ENCODE data around the gene ESPNL. TPM values are rescaled to one million over a fixed set of nuclear protein-coding genes. Genes with fewer than 3 reads are reported as not detected.

Gene ESPNL
- total RNA-seq, 1 experiment from 2014 or later: 0.85 TPM

- Histone ChIP-seq H3K36me3 (ENCODE audit: control insufficient read depth, insufficient read depth, low read length) (no peaks in the 10 kb centered on the region), H3K4me3 (ENCODE audit: low read depth in 2 of 2, low read length in 2 of 2) (no peak overlapping the region), H3K4me1 (ENCODE audit: control insufficient read depth, insufficient read depth, low read length) (peaks cover 12% of the 10 kb centered on the region), H3K9me3 (ENCODE audit: control insufficient read depth, insufficient read depth, low read depth, low read length) (no peaks in the 10 kb centered on the region), H3K27me3 (ENCODE audit: control insufficient read depth, insufficient read depth, low read length) (no peaks in the 10 kb centered on the region), H3K27ac (ENCODE audit: low read length) (no peak overlapping the region)
- no peak for TF ChIP-seq TCF7L2 (IDR thresholded peaks at IDR 0.05; ENCODE audit: low read depth, low read length)
- TF ChIP-seq, protein P1, sequence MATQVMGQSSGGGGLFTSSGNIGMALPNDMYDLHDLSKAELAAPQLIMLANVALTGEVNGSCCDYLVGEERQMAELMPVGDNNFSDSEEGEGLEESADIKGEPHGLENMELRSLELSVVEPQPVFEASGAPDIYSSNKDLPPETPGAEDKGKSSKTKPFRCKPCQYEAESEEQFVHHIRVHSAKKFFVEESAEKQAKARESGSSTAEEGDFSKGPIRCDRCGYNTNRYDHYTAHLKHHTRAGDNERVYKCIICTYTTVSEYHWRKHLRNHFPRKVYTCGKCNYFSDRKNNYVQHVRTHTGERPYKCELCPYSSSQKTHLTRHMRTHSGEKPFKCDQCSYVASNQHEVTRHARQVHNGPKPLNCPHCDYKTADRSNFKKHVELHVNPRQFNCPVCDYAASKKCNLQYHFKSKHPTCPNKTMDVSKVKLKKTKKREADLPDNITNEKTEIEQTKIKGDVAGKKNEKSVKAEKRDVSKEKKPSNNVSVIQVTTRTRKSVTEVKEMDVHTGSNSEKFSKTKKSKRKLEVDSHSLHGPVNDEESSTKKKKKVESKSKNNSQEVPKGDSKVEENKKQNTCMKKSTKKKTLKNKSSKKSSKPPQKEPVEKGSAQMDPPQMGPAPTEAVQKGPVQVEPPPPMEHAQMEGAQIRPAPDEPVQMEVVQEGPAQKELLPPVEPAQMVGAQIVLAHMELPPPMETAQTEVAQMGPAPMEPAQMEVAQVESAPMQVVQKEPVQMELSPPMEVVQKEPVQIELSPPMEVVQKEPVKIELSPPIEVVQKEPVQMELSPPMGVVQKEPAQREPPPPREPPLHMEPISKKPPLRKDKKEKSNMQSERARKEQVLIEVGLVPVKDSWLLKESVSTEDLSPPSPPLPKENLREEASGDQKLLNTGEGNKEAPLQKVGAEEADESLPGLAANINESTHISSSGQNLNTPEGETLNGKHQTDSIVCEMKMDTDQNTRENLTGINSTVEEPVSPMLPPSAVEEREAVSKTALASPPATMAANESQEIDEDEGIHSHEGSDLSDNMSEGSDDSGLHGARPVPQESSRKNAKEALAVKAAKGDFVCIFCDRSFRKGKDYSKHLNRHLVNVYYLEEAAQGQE (IDR thresholded peaks at IDR 0.05; ENCODE audit: insufficient read depth in 1 of 2, low read depth in 2 of 2, low read length in 1 of 2): no peak
- TF ChIP-seq CTCF (IDR thresholded peaks at IDR 0.05): no peak
- no peak for TF ChIP-seq SIN3A (IDR thresholded peaks at IDR 0.05; ENCODE audit: borderline replicate concordance, insufficient read depth, low read depth, low read length)
- ATAC-seq (no peak), DNase-seq (ENCODE audit: low read depth, low spot score) (no peak)
- ChIA-PET CTCF (no interaction called here), POLR2A (no interaction called here)
- in situ Hi-C loops (cut with HindIII; ENCODE audit: low pct_unique_long_range_greater_than_20kb, low sequenced_read_pairs) (no loop called here), intact Hi-C loops (cut with micrococcal nuclease; ENCODE audit: unreplicated experiment) (no loop called here)
- BruUV-seq (replicated peaks): no TSS peak
Observed at GRCh38 chr2:238103465-238104225, 3.5 kb downstream of the ESPNL start.

DNA sequence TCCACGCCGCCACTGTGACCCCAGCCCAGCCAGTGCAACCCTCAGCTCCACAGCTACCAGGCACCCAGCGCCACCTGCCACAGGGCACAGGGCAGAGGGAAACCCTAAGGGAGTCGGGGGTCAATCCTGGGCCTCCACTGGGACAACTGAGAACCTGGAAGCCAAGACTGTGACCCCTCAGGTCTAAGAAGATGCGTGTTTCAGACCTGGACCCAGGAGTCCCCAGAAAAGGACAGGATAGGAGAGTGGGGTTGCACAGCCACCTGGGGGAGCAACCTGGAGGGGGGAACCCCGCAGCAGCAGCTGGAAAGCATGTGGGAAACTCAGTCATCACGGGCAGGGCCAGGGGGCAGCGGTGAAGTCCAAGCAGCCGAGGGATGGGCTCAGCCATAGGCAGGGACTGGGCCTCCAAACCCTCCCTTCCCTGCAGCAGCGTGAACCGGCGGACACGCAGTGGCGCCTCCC, 4.1 kb downstream of the ESPNL start:
- Histone ChIP-seq H3K9me3 (ENCODE audit: control insufficient read depth, insufficient read depth, low read depth, low read length) (no peaks in the 10 kb centered on the region), H3K27ac (ENCODE audit: low read length) (no peak overlapping the region), H3K4me1 (ENCODE audit: control insufficient read depth, insufficient read depth, low read length) (peaks cover 10% of the 10 kb centered on the region), H3K36me3 (ENCODE audit: control insufficient read depth, insufficient read depth, low read length) (no peaks in the 10 kb centered on the region), H3K27me3 (ENCODE audit: control insufficient read depth, insufficient read depth, low read length) (no peaks in the 10 kb centered on the region), H3K4me3 (ENCODE audit: low read depth in 2 of 2, low read length in 2 of 2) (no peak overlapping the region)
- no peak for TF ChIP-seq POLR2AphosphoS5 (IDR thresholded peaks at IDR 0.05; ENCODE audit: low read depth, low read length)
- DNase-seq (ENCODE audit: low read depth, low spot score) (no peak), ATAC-seq (no peak)
- no TSS peak for BruUV-seq (replicated peaks)
- intact Hi-C loops (cut with micrococcal nuclease; ENCODE audit: unreplicated experiment) (no loop called here), in situ Hi-C loops (cut with HindIII; ENCODE audit: low pct_unique_long_range_greater_than_20kb, low sequenced_read_pairs) (no loop called here)
- POLR2A ChIA-PET: no interaction called here
- CTCF ChIA-PET: no interaction called here

GRCh38 chr2:238104691-238105371, 4.7 kb downstream of the ESPNL start:
- no peaks in the 10 kb centered on the region for H3K9me3 ChIP-seq (ENCODE audit: control insufficient read depth, insufficient read depth, low read depth, low read length)
- no peak overlapping the region for H3K4me3 ChIP-seq (ENCODE audit: low read depth in 2 of 2, low read length in 2 of 2)
- ChIA-PET CTCF (no interaction called here), POLR2A (no interaction called here)
- BruUV-seq (replicated peaks): no TSS peak
- in situ Hi-C loops (cut with HindIII; ENCODE audit: low pct_unique_long_range_greater_than_20kb, low sequenced_read_pairs): no loop called here
- no peak for DNase-seq (ENCODE audit: low read depth, low spot score)
- TF ChIP-seq CTCF (IDR thresholded peaks at IDR 0.05) (no peak), POLR2AphosphoS5 (IDR thresholded peaks at IDR 0.05; ENCODE audit: low read depth, low read length) (no peak), SIN3A (IDR thresholded peaks at IDR 0.05; ENCODE audit: borderline replicate concordance, insufficient read depth, low read depth, low read length) (no peak), TCF7L2 (IDR thresholded peaks at IDR 0.05; ENCODE audit: low read depth, low read length) (no peak)
- TF ChIP-seq, protein P1 (IDR thresholded peaks at IDR 0.05; ENCODE audit: insufficient read depth in 1 of 2, low read depth in 2 of 2, low read length in 1 of 2): no peak
- H3K4me1 ChIP-seq (ENCODE audit: control insufficient read depth, insufficient read depth, low read length): peaks cover 10% of the 10 kb centered on the region
- H3K36me3 ChIP-seq (ENCODE audit: control insufficient read depth, insufficient read depth, low read length): no peaks in the 10 kb centered on the region
- no peak overlapping the region for H3K27ac ChIP-seq (ENCODE audit: low read length)
- intact Hi-C loops (cut with micrococcal nuclease; ENCODE audit: unreplicated experiment): no loop called here
- ATAC-seq: no peak
- no peaks in the 10 kb centered on the region for H3K27me3 ChIP-seq (ENCODE audit: control insufficient read depth, insufficient read depth, low read length)

Measured in Panc1 (cell line).